Ascending aorta (tissue), 2 donors: ENCODE data around the gene ZKSCAN1. TPM values are rescaled to one million over a fixed set of nuclear protein-coding genes. Genes with fewer than 3 reads are reported as not detected.
A peak's percentile ranks its signal among the peaks of the same experiment; 100 is the strongest.
"Not testable (repeated sequence)": the region's sequence is repeated elsewhere in the genome, so short reads cannot be mapped to it uniquely, and the experiment has no call there.

ENCODE experiments used
- DNase-seq, 2 donors: peaks; one replicate each; pipeline ENCODE4 v3.0.0-alpha.2; 2019; ENCODE audit warnings: low spot score in 2 of 2
- H3K27ac ChIP-seq, 2 donors: fragments of 200-600 bp; sonication (generic); one replicate each; pipeline ENCODE4 v1.5.1; 2016 to 2017; ENCODE audit warnings: mild to moderate bottlenecking in 1 of 2
- H3K27me3 ChIP-seq: fragments of 200-600 bp; sonication (generic); one replicate; pipeline ENCODE4 v1.5.1; 2017
- H3K36me3 ChIP-seq, 2 donors: fragments of 200-600 bp; sonication (generic); one replicate each; pipeline ENCODE4 v1.5.1; 2016
- H3K4me1 ChIP-seq, 2 donors: fragments of 200-600 bp; sonication (generic); one replicate each; pipeline ENCODE4 v1.5.1; 2016 to 2017; ENCODE audit warnings: mild to moderate bottlenecking in 1 of 2
- H3K4me3 ChIP-seq, 2 donors: fragments of 200-600 bp; sonication (generic); one replicate each; pipeline ENCODE4 v1.5.1; 2016 to 2017; ENCODE audit warnings: mild to moderate bottlenecking in 1 of 2
- H3K9me3 ChIP-seq, 2 donors: fragments of 200-600 bp; sonication (generic); one replicate each; pipeline ENCODE4 v1.5.1; 2016
- intact Hi-C: fragments of 100-400 bp; cut with DNase I; formaldehyde crosslinking; loops from one replicate; pipeline ENCODE4 v1.15.1; 2023
- total RNA-seq: library from RNA; depleted of rRNA; stranded (reverse); fragments of >200 nt; gene quantifications from one replicate; pipeline ENCODE4 v1.1.0, GENCODE V29; 2016
- TF ChIP-seq, protein P1 (sequence below), 3 experiments: fragments of 200-600 bp in 2 of 3; fragments of 450-650 bp in 1 of 3; sonication (generic) in 2 of 3; IDR thresholded peaks; one replicate each; pipeline ENCODE4 v1.5.1; 2016 to 2019; ENCODE audit warnings: antibody characterized with exemption in 3 of 3, mild to moderate bottlenecking in 1 of 3, moderate library complexity in 1 of 3

Gene ZKSCAN1
- total RNA-seq, 1 donor from 2014 or later: 19.9 TPM

GRCh38 chr7:100010901-100011300 is 4.5 kb upstream of the ZKSCAN1 start:
- Histone ChIP-seq H3K4me3 (no peak overlapping the region), H3K27ac (no peak overlapping the region), H3K4me1 (peaks cover 0 to 4% of the 10 kb centered on the region in 2 donors), H3K9me3 (no peaks in the 10 kb centered on the region), H3K36me3 (no peaks in the 10 kb centered on the region), H3K27me3 (no peaks in the 10 kb centered on the region)
- DNase-seq: no peak
- TF ChIP-seq, protein P1, sequence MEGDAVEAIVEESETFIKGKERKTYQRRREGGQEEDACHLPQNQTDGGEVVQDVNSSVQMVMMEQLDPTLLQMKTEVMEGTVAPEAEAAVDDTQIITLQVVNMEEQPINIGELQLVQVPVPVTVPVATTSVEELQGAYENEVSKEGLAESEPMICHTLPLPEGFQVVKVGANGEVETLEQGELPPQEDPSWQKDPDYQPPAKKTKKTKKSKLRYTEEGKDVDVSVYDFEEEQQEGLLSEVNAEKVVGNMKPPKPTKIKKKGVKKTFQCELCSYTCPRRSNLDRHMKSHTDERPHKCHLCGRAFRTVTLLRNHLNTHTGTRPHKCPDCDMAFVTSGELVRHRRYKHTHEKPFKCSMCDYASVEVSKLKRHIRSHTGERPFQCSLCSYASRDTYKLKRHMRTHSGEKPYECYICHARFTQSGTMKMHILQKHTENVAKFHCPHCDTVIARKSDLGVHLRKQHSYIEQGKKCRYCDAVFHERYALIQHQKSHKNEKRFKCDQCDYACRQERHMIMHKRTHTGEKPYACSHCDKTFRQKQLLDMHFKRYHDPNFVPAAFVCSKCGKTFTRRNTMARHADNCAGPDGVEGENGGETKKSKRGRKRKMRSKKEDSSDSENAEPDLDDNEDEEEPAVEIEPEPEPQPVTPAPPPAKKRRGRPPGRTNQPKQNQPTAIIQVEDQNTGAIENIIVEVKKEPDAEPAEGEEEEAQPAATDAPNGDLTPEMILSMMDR (IDR thresholded peaks at IDR 0.05): no peak
- intact Hi-C loops: no loop called here

DNA sequence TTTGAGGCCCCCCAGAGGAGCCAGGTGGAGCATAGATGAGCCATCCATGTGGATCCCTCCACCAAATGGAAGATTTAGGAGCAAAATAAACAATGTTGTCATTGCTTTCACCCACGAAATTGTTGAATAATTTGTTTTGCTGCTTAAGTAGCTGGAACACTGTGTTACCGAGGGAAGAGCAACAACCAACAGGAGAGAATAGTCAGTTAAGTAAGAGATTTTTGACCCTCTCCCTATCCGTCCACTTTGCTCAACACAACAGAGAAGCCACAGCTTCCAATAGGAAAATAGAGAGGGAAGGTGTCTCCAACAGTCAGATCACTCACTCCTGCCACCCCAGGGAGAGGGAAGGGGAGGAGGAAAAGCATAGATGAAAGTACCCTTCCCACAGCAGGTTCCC is 3.9 kb upstream of the ZKSCAN1 start:
- H3K9me3 ChIP-seq: no peaks in the 10 kb centered on the region
- H3K36me3 ChIP-seq: no peaks in the 10 kb centered on the region
- peaks cover 0 to 7% of the 10 kb centered on the region in 2 donors for H3K4me1 ChIP-seq
- H3K27ac ChIP-seq: no peak overlapping the region
- no peak for DNase-seq
- H3K4me3 ChIP-seq: no peak overlapping the region
- intact Hi-C loops: no loop called here
- TF ChIP-seq, protein P1 (IDR thresholded peaks at IDR 0.05): no peak
- no peaks in the 10 kb centered on the region for H3K27me3 ChIP-seq

DNA sequence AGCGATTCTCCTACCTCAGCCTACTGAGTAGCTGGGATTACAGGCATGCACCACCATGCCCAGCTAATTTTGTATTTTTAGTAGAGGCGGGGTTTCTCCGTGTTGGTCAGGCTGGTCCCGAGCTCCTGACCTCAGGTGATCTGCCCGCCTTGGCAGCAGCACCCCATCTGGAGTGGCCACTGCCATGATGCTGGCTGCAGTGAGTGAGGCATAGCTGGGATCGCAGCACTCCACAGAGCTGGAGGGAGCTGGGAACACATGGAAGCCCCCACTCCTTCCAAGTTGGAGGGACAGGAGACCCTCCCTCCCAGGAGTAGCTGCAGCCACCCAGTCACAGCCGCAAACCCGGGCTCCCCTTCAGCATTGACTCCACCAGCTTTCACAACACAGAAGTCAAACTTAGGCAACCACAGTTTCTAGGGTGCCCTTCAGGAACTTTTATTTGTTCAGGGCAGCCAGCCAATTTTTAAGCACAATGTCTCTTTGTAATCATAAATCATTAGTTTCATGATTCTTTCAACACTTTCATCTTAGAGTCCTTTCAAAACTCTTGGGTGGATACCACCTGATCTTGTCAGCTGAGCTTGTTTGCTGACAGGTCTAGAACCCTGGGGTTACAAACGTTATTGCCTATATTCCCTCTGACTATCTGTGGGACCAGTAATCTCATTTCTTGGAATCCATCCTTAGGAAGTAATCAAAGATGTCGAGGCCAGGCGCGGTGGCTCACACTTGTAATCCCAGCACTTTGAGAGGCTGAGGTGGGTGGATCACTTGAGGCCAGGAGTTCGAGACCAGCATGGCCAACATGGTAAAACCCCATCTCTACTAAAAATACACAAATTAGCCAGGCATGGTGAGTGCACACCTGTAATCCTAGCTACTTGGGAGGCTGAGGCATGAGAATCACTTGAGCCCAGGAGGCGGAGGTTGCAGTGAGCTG is 2.7 kb upstream of the ZKSCAN1 start:
- DNase-seq, H3K36me3 ChIP-seq, H3K9me3 ChIP-seq, H3K4me3 ChIP-seq, H3K27me3 ChIP-seq, H3K27ac ChIP-seq, intact Hi-C loops: not testable (repeated sequence)
- H3K4me1 ChIP-seq: peaks cover 0 to 16% of the 10 kb centered on the region in 2 donors

- Histone ChIP-seq H3K27me3 (no peaks in the 10 kb centered on the region), H3K4me3 (no peak overlapping the region), H3K4me1 (peaks cover 0 to 16% of the 10 kb centered on the region in 2 donors), H3K9me3 (no peaks in the 10 kb centered on the region), H3K27ac (no peak overlapping the region), H3K36me3 (no peaks in the 10 kb centered on the region)
- no peak for DNase-seq
- TF ChIP-seq, protein P1 (IDR thresholded peaks at IDR 0.05): no peak
- intact Hi-C loops: no loop called here
Measured at GRCh38 chr7:100013328-100013676, 2.1 kb upstream of the ZKSCAN1 start.

GRCh38 chr7:100016215-100016901 is 962 bp downstream of the ZKSCAN1 start:
- intact Hi-C loops: no loop called here

More at GRCh38 chr7:100016215-100016901, 962 bp downstream of the ZKSCAN1 start:
- TF ChIP-seq, protein P1 (IDR thresholded peaks at IDR 0.05): no peak
- Histone ChIP-seq H3K27me3 (no peaks in the 10 kb centered on the region), H3K9me3 (no peaks in the 10 kb centered on the region), H3K4me1 (peaks cover 0 to 16% of the 10 kb centered on the region in 2 donors), H3K36me3 (no peaks in the 10 kb centered on the region), H3K27ac (peak overlapping the region; percentile 97 to 98), H3K4me3 (peak overlapping the region; percentile 94 to 96)
- no peak for DNase-seq
